ENCODE data around the gene MYT1.

The MYT1 gene

DNA sequence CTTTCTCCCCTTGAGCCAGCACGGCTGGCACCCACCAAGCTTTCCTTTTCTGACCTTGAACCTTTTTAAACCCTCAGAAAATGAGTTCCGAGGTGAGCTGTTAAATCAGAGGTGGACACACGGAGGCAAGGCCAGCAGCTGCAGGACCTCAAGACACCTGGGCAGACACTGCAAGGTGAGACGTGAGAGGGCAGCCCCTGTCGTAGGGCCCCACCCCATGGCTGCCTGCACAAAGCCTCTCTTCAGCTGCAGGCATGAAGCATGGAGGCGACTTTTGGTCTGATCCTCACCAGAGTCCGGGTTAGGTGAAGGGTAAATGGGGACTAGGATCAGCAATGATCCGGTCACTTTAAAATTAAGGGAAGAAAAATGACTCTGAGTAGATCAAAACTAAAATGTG is 25.7 kb downstream of the MYT1 start:
- no peak for DNase-seq (ENCODE audit: low read depth in 2 of 2)

DNA sequence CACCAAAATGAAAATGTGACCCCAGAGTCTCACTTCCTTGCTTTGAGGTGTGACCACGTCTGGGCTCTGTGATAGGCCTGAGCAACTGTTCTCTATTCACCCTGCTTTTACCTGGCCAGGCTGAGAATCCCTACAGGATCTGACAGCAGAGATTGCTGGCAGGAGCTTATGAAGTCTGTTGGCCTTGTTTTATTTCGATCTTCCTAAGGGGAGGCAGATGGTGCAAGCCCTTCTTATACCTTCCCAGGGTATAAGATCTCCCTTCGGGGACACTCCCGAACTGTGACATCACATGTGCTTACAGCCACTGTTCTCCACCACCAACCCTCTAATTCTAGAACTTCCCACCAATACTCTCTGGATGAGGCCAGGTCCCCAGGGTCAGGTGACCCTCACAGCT is 26.8 kb downstream of the MYT1 start:
- no peak for DNase-seq (ENCODE audit: low read depth in 2 of 2)

DNA sequence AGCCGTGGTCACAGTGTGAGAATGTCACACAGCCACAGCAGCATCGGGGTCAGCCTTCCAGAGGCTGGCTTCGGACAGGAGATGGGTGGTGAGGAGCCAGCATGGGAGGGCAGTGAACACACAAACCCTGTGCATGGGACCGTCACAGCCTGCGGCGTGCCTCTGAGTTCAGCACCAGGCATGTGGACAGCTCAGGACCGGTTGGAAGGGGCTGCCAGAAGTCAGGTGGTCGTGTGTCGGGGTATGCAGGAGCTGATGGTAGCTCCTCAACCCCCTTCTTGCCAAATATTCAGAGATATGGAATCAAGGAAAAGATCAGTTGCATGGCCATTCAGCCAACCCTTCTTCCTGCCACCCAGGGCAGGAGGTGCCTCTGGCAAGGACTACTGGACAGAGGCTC is 28.2 kb downstream of the MYT1 start:
- DNase-seq (ENCODE audit: low read depth in 2 of 2) = no peak

DNA sequence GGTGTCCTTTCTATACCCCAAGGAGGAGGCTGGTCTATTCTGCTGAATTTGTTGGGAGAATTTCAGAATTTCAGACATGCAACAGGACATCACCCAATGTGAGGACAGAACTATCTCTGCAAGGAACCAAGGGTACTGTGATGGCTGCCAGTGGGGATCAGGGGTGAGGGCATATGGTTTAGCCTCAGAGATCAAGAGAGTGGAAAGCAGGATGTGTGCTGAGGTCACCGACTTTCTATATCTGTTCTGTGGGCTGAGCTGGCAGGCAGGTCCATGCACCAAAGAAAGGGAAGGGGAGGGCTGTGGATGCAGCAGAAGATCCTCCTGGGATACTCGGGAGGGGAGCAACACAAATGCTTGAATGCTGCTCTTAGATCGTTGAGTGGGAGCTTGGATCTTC is 28.8 kb downstream of the MYT1 start:
- no peak for DNase-seq (ENCODE audit: low read depth in 2 of 2)

DNA sequence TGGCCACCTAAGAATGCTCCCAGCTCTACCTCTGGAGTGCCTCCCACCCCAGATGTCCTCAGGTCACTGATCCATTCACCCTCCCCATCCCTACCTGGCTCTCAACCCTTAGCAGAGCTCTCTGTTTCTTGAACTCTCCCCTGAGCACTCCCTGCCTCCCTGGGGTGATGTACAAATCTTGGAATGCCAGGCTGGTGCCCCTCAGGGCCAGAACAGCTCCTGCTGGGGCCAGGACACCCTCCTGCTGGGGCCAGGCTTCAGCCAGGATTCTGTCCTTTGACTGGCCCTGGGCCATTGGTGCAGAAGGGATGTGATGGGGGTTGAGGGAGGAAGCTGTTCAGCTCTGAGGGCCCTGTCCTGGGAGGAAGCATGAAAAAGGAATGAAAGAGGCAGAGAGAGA is 30.0 kb downstream of the MYT1 start:
- DNase-seq (ENCODE audit: low read depth in 2 of 2) = no peak

DNA sequence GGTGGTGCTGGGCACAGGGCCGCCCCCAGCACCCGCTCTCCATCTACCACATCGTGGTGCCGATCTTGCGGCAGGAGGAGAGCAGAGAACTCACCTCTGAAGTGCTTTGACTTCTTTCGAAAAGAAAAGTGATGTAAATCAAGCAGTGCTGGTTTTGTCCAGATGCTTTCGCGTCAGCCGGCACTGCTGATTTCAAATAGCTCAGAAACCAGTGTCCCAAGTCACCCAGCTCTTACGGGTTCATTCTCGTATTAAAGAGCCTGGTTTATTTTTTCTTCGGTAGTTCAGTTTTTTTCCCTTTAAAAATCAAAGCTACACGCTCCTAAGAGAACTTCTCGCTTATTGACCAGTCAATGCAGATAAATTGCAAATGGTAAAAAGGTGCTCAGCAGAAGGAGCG is 32.1 kb downstream of the MYT1 start:
- DNase-seq (ENCODE audit: low read depth in 2 of 2) = no peak

DNA sequence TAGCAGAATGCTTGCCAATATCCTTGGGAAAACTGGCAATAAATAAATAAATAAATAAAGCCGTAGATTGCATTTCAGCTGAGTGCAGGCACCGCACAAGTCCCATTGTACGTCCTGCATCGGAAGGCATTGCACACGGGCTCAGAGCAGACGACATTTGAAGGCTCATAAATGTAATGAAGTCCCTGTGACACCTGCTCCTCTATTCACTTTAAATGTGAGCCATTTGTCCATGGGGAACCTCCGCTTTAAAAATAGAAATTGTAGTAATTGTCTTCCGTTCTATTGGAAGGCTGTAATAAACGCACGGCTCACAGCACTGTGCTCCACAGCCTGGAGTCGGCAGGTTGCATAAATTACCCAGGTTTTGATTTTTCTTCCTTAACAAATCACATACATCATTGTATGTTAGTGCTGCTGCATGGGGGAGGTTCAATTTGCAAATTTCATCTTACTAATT is 32.6 kb downstream of the MYT1 start:
- no peak for DNase-seq (ENCODE audit: low read depth in 2 of 2)

DNA sequence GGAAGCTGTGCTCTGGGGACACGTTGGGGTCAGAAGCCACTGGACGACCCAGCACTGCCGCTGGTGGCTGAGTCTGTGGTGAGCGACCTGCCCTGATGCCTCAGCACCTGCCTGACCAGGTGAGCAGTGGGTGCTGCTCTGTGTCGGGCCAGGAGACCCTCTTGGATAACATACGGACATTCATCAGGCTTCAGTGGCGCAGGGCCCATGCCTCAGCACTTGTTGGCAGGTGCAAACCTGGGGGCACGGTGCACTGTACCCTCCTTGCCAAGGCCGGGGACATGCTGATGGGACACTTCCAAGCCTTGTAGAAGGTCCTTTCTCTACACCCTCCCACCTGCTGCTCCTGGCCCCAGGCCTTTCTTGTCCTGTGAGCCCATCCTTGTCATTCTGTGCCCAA is 34.1 kb downstream of the MYT1 start:
- DNase-seq (ENCODE audit: low read depth in 2 of 2) = no peak

DNA sequence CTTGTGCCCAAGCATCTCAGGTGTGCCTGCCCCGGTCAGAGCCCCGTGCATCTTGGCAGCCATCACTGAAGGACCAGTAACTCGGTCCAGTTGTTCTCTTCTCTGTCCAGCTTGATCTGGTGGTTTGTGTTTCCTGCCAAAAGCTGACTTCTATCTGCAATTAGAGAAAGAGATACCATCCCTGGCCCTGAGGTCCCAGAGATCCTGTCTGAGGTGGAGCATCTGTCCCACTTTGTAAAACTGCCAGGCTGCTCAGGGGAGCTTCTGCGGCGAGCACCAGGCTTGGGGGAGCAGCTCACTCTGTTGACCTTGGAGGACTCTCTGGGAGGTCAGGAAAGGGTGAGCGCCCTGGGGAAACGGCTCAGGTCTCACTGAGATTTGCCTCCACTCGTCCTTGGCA is 35.1 kb downstream of the MYT1 start:
- DNase-seq (ENCODE audit: low read depth in 2 of 2) = no peak

DNA sequence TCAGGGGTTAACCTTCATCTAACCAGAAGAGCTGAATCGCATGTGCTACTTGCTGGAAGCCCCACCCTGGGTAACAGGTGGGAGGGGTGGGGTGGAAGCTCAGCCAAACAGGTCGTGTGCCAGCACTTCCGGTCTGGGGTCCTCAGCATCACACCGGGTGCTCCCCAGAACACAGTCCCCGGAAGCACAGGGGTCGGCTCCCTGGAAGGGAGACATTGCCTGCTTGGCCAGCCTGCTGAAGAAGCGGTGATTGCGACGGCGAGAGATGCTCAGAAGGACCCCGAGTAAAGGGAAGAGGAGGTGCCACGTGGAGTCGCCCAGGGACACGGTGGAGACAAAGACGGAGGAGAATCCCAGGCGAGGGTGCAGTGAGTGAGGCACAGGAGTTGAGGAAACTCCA is 36.5 kb downstream of the MYT1 start:
- no peak for DNase-seq (ENCODE audit: low read depth in 2 of 2)

DNA sequence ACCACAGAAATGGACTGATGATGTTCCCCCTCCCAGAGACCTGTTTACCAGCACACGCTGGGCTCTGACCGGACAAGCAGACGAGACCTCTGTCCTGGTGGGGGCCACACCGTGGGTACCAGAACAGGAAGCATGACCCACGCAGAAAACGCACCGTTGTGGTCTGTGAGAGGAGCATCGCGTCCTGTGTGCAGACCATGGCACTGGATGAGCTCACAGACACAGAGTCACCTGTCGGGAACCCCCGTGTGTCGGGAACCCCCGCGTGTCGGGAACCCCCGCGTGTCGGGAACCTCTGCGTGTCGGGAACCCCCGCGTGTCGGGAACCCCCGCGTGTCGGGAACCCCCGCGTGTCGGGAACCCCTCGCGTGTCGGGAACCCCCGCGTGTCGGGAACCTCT is 37.4 kb downstream of the MYT1 start:
- no peak for DNase-seq (ENCODE audit: low read depth in 2 of 2)

DNA sequence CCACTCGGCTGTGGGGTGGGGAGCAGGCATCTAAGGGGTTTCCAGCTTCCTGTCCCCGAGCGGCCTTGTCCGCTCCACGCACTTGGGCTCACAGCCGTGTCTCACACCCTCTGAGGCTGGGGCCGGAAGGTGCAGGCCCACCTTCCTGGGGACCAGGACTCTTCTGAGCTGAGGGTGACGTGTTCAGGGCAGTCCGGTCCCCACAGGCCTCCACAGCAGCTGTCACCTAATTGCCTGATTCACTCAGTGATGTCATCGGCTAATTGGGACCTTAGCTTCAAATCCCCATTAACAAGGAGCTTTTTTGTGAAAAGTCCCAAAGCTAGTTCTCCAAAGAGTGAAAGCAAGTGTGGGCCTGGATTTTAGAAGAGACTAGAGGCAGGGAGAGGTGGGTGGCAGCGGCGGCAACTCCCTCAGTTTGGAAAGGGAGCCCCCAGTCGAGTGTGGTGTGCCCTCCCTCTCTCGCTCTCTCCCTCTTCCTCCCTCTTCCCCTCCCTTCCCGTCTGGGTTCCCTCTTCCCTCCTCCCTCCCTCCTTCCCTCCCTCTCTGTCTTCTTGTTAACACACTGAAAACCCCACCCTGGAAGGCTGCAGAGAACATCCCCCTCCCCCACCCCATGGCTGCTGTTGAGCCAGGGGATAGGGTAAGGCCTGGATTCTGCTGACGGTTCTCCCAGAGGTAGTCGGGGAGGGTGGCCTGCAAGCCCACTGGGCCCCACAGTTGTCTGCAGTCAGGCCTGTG is 39.0 kb downstream of the MYT1 start:
- DNase-seq (ENCODE audit: low read depth in 2 of 2) = no peak

DNA sequence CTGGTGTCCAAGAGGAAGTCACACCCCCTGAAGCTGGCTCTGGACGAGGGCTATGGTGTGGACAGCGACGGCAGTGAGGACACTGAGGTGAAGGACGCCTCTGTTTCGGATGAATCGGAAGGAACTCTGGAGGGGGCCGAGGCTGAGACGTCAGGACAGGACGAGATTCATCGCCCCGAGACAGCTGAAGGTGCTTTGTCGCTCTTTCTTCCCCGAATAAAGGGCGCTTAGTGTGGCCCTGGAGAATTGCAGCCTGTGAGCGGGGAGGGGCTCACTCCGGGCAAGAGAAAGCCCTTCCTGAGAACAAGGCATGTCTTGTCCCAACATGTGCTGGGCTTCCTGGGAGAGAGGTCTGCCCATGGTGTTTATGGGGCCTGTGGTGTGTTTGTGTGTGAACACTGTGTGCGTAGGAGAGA is 41.4 kb downstream of the MYT1 start:
- no peak for DNase-seq (ENCODE audit: low read depth in 2 of 2)

DNA sequence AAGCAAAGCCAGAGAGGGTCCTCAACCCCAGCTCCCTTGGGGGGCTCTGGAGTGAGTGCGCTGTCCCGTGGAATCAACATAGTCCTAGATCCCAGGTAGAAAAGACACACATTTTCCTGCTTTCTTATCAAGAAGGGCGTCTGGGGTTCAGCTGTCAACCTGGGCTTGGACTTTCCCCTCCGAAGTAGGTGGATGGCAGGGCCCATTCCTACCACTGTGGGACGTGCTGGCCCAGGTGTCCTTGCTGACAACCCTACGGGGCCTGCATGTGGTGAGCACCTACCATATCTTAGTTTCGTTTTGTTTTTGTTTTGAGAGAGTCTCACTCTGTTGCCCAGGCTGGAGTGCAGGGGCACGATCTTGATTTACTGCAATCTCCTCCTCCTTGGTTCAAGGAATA is 42.4 kb downstream of the MYT1 start:
- DNase-seq (ENCODE audit: low read depth in 2 of 2) = no peak

DNA sequence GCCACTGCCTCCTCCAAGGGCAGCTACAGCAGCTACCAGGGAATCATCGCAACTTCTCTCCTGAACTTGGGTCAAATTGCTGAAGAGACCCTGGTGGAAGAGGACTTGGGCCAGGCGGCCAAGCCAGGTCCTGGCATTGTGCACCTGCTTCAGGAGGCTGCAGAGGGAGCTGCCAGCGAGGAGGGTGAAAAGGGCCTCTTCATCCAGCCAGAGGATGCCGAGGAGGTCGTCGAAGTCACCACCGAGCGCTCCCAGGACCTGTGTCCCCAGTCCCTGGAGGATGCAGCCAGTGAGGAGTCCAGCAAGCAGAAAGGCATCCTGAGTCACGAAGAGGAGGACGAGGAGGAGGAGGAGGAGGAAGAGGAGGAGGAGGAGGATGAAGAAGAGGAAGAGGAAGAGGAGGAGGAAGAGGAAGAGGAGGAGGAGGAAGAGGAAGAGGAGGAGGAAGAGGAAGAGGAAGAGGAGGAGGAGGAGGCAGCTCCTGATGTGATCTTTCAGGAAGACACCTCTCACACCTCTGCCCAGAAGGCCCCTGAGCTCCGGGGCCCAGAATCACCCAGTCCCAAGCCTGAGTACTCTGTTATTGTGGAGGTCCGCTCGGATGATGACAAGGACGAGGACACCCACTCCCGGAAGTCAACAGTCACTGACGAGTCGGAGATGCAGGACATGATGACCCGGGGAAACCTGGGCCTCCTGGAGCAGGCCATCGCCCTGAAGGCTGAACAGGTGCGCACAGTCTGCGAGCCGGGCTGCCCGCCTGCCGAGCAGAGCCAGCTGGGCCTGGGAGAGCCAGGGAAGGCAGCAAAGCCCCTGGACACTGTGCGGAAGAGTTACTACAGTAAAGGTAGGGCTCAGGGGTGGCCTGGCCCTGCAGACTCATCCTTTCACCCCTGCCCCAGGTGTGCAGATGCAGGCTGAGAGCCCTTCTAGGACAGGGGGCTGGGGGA is 43.7 kb downstream of the MYT1 start:
- no peak for DNase-seq (ENCODE audit: low read depth in 2 of 2)

DNA sequence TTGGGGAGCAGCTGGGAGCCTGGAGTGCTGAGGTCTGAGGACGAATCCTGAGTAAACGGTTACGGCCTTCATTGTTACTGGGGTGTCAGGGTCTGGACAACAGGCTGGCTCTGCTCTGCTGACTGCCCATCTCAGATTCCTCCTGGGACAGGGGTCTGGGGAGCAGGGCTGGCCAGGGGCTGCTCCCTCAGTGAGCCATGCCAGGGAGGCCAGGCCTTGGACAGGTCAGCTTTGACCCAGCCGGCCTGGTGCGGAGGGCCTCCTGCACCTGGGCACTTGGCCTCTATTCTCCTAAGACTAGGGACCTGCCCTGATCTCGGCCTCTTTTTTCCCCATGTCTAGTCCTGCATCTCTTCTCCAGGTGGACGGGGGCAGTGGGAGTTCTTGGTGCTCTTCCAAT is 44.9 kb downstream of the MYT1 start:
- DNase-seq (ENCODE audit: low read depth in 2 of 2) = no peak

DNA sequence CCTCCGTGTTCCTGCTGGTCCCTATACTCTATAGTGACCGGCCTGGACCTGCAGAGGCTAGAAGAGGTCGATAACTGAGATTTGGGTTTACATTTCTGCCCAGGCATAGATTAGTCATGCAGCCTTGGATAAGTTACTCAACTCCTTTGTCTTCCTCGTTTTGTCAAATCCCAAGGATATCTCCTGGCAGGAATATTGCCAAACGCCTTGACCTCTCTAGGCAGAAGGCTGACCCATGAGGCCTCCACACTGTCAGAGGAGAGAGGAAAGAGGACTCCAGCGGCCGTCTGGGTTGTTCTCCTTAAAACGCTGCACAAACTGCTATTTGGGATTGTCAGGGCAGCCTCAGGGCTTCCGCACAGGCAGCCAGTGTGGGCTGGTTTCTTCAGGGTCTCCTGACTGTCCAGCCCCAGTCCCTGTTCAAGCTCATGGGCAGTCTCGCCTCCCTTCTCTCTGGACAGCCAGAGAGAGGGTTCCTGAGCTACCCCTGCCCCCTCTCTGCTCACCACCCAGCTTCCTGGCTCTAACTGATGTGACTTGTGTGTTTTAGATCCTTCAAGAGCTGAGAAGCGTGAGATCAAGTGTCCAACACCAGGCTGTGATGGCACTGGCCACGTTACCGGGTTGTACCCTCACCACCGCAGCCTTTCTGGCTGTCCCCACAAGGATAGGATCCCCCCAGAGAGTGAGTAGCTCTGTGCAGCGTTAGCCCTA is 46.6 kb downstream of the MYT1 start:
- DNase-seq (ENCODE audit: low read depth in 2 of 2) = no peak

DNA sequence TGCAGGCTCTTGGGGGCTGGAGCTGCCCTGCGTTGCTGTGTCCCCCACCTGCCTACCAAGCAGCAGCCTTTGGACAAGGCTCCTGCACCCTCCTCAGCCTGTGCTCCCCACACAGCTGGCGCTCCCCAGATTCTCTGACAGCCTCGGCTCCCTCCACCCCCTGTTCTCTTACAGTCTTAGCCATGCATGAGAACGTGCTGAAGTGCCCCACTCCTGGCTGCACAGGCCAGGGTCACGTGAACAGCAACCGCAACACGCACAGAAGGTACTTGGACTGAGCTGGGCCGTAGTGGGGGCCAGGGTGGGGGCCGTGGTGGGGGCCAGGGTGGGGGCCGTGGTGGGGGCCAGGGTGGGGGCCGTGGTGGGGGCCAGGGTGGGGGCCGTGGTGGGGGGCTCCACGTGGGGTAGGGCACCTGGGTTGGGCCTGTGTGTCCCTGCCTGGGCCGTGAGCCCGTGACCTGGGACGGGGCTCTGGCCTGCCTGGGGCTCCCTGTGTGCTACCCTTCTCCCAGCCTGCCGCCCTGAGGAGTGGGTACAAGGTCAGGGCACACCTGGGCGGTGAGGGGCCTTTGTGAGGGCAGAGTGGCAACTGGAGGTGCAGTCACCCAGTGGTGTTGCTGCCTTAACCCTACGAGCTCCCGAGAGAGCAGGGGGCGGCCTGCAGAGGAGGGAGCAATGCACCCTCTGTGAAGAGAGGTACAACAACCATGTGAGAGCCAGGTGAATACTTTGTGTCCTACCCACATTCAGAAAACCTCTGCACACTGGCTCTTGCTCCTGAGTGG is 47.8 kb downstream of the MYT1 start:
- no peak for DNase-seq (ENCODE audit: low read depth in 2 of 2)

DNA sequence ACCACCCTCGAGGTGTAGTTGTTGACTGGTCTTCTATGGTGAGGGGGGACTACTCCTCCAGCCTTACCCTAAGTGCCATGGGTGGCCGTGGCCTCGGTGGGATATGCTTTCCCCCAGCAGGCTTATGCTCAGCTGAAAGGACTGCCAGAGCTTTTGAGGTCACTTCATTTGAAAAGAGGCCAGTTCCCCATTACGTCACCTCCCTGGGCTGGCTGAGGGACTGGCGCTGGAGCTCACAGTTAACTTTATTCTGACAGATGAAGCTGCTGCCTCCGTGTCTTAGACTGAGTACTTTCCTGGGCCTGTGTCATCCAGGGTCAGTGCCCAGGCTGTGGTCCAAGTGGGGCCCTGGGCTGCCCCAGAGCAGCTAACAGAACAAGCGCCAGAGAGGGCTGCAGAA is 48.5 kb downstream of the MYT1 start:
- no peak for DNase-seq (ENCODE audit: low read depth in 2 of 2)

DNA sequence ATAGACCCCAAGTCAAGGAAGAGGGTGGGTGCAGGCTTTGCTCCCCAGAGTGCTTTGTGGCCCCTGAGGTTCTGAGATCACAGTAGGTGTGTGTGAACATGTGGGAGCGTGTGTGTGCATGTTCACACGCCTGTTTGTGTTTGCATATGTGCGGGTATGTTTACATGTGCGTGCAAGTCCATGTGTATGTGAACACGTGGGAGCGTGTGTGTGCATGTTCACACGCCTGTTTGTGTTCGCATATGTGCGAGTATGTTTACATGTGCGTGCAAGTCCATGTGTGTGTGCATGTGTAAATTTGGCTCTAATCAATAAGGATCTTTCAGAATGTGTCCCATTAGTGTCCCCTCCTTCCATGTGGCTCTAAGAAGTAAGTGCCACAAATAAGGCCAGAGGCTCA is 49.9 kb downstream of the MYT1 start:
- DNase-seq (ENCODE audit: low read depth in 2 of 2) = no peak

DNA sequence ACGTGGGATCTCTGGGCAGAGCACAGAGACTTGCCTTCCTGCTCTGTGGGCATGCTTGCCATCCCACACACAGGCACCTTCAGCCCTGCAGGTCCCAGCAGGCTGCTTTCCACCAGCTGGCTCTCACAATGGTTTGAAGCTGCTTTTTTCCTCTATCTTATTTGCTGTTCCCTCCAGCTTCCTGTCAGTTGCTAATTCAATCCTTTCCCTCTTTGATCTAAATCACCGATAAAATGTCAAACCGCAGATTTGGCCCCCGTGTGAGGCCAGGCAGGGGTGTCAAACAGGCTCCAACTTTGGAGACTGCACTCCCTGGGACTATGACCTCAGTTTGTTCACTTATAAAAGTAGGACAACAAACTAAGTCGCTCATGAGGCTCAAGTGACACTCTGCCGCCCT is 50.7 kb downstream of the MYT1 start:
- DNase-seq (ENCODE audit: low read depth in 2 of 2) = no peak

DNA sequence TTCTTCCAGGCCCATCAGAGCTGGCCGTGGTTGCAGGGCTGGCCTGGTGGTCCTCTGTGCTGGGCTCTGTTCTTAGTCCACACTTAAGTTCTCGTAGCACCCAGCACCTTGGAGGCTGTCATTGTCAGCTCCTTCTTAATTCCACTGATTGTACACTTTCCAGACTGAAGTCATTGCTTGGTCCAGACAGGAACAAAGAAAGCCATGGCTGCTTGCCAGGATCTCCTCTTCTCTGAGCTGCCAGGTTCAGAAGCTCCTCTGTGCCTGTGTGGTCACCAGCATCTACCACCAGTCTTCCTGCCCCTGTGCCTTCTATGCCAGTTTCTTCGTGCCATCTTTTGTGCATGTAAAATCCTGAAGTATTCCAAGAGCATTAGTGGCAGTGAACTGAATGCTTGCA is 51.8 kb downstream of the MYT1 start:
- no peak for DNase-seq (ENCODE audit: low read depth in 2 of 2)

Data from stimulated activated CD8-positive, alpha-beta memory T cell treated with anti-CD3 and anti-CD28 coated beads, Interleukin-15, amount 100 ng/mL, for 4 hours (primary cell).